HUES64 (cell line): ENCODE data around the gene CHRNE.
A peak's percentile ranks its signal among the peaks of the same experiment; 100 is the strongest.
"Not testable (repeated sequence)": the region's sequence is repeated elsewhere in the genome, so short reads cannot be mapped to it uniquely, and the experiment has no call there.

ENCODE experiments used
- H3K27ac ChIP-seq: 2 replicates; pipeline ENCODE4 v1.7.0; 2013; ENCODE audit warnings: low read depth, low read length, inconsistent platforms
- H3K27me3 ChIP-seq: 2 replicates; pipeline ENCODE4 v1.6.1; 2013; ENCODE audit warnings: mild to moderate bottlenecking, low read length; ENCODE audit not compliant: insufficient read depth
- H3K36me3 ChIP-seq: 2 replicates; pipeline ENCODE4 v1.6.1; 2013; ENCODE audit warnings: mild to moderate bottlenecking, low read length; ENCODE audit not compliant: insufficient read depth
- H3K4me1 ChIP-seq: 2 replicates; pipeline ENCODE4 v1.6.1; 2013; ENCODE audit warnings: mild to moderate bottlenecking, low read length, moderate library complexity; ENCODE audit not compliant: insufficient read depth
- H3K4me3 ChIP-seq: 2 replicates; pipeline ENCODE4 v1.5.1; 2013; ENCODE audit warnings: mild to moderate bottlenecking, low read length, moderate library complexity
- H3K9ac ChIP-seq: 2 replicates; pipeline ENCODE4 v1.6.1; 2013; ENCODE audit warnings: mild to moderate bottlenecking, low read depth, low read length
- H3K9me3 ChIP-seq: 2 replicates; pipeline ENCODE4 v1.6.1; 2013; ENCODE audit warnings: low read depth, low read length; ENCODE audit not compliant: insufficient read depth
- WGBS: fragments of 150-250, 120-280 bp; methylation state at CpG from one replicate; pipeline ENCODE4 v1.1.7; 2013; ENCODE audit warnings: missing lambda C conversion rate; 5-methylcytosine and 5-hydroxymethylcytosine counted together

The CHRNE gene

DNA sequence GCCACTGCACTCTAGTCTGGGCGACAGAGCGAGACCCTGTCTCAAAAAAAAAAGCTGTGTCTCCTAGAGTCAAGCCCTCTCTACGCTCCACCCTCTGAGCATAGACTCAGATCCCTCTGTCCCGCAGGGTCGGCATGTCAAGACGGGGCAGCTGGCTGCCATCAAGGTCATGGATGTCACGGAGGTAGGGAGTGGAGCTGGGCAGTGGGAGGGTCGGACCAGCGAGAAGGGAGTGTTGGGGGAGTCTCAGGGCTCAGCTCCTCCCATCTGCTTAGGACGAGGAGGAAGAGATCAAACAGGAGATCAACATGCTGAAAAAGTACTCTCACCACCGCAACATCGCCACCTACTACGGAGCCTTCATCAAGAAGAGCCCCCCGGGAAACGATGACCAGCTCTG, 22.0 kb downstream of the CHRNE start:
- no peak overlapping the region for H3K4me3 ChIP-seq
- H3K9ac ChIP-seq = no peak overlapping the region
- H3K4me1 ChIP-seq = 0 out of 2 replicates have a peak, but pooled peaks cover 2% of the 10 kb centered on the region
- H3K27me3 ChIP-seq = no peaks in the 10 kb centered on the region
- H3K36me3 ChIP-seq = peaks cover 31% of the 10 kb centered on the region
- 90% methylated on average over 15 of the region's 15 CpGs for WGBS
- H3K9me3 ChIP-seq = no peaks in the 10 kb centered on the region
- H3K27ac ChIP-seq = no peak overlapping the region

DNA sequence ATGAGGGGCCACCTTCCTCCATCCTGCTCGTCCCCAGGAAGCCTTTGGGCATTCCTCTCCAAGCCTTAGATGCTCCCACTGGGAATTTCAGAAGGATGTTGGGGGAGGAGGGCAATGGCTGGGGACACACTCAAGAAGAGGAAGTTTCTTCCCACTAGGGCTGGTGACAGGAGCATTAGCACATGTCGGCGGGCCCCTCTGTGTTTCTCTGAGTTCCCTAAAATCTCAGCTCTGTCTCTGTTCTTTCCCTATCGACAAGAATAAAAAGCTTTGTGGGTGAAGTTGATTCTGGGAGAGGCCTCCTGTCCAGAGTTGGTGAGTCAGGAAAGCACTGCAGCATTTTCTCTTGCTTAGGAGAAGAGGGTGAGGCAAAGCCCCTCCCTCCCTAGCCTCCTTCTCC, 23.3 kb downstream of the CHRNE start:
- WGBS = 100% methylated on average over 4 of the region's 4 CpGs
- H3K4me3 ChIP-seq = no peak overlapping the region
- H3K27ac ChIP-seq = no peak overlapping the region
- no peaks in the 10 kb centered on the region for H3K27me3 ChIP-seq
- no peaks in the 10 kb centered on the region for H3K9me3 ChIP-seq
- H3K4me1 ChIP-seq = 0 out of 2 replicates have a peak, but pooled peaks cover 2% of the 10 kb centered on the region
- peaks cover 18% of the 10 kb centered on the region for H3K36me3 ChIP-seq
- H3K9ac ChIP-seq = no peak overlapping the region

DNA sequence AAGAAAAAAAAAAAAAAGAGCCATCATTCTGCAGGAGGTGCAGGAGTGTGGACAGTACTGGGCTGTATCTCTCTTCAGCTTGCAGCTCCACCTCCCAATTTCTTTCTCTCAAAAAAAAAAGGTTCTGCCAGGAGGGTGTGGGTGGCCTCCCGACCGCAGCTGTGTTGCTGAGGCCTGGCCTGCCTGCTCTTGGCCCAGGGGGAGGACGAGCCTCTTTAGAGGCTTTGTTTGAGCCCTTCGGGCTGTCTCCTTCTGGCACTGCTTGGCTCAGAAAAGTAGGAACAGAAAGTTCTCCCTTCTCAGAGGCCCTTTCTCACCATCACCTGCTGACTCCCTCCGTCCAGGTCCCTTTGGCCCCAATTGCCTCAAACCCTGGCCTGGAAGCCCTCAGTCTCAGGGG, 25.8 kb downstream of the CHRNE start:
- H3K27ac ChIP-seq = no peak overlapping the region

DNA sequence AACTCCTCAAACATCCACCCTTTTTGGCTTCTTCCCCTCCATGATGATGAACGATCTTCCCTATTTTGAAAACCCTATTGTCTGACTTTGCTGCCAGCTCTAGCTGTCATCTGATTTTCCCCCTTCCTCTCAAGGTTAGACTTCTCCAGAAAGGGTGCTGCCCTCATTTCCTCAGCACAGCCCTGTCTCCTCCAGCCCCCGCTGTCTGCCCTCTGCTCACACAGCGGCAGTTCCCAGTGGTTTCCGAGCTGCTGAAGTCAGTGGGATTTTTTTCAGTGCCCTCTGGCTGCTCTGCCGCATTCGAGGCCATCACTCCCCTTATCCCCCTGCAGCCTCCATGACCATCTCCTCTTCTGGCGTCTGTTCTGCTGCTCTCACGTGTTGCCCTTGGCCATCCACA, 30.1 kb downstream of the CHRNE start:
- 76% methylated on average over 8 of the region's 8 CpGs for WGBS
- Histone ChIP-seq H3K27me3 (no peaks in the 10 kb centered on the region), H3K36me3 (no peaks in the 10 kb centered on the region), H3K27ac (no peak overlapping the region), H3K9ac (no peak overlapping the region), H3K4me1 (peaks cover 6% of the 10 kb centered on the region; the same call in 1 of the 2 replicates), H3K4me3 (no peak overlapping the region), H3K9me3 (no peaks in the 10 kb centered on the region)

More for the DNA sequence above, 25.8 kb downstream of the CHRNE start:
- WGBS = 92% methylated on average over 5 of the region's 5 CpGs
- peaks cover 12% of the 10 kb centered on the region for H3K36me3 ChIP-seq
- no peaks in the 10 kb centered on the region for H3K27me3 ChIP-seq
- H3K4me3 ChIP-seq = no peak overlapping the region
- peaks cover 6% of the 10 kb centered on the region; the same call in 1 of the 2 replicates for H3K4me1 ChIP-seq
- H3K9ac ChIP-seq = no peak overlapping the region
- no peaks in the 10 kb centered on the region for H3K9me3 ChIP-seq

DNA sequence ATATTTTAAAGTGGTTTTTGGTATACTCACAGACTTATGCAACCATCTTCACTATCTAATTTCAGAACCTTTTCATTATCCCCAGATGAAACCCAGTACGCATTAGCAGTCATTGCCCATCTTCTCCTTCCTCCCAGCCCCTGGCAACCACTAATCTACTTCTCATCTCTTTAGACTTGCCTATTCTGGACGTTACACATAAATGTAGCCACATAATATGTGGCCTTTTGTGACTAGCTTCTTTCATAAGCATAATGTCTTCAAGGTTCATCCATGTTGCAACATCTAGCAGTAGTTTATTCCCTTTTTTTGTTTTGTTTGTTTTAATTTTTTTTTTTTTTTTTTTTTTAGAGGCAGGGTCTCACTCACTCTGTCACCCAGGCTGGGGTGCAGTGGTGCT, 32.0 kb downstream of the CHRNE start:
- H3K4me3 ChIP-seq = no peak overlapping the region
- H3K27me3 ChIP-seq = no peaks in the 10 kb centered on the region
- 85% methylated on average over 2 of the region's 2 CpGs for WGBS
- H3K27ac ChIP-seq = no peak overlapping the region
- no peaks in the 10 kb centered on the region for H3K36me3 ChIP-seq
- H3K9me3 ChIP-seq = no peaks in the 10 kb centered on the region
- H3K9ac ChIP-seq = no peak overlapping the region
- peaks cover 6% of the 10 kb centered on the region; the same call in 1 of the 2 replicates for H3K4me1 ChIP-seq

DNA sequence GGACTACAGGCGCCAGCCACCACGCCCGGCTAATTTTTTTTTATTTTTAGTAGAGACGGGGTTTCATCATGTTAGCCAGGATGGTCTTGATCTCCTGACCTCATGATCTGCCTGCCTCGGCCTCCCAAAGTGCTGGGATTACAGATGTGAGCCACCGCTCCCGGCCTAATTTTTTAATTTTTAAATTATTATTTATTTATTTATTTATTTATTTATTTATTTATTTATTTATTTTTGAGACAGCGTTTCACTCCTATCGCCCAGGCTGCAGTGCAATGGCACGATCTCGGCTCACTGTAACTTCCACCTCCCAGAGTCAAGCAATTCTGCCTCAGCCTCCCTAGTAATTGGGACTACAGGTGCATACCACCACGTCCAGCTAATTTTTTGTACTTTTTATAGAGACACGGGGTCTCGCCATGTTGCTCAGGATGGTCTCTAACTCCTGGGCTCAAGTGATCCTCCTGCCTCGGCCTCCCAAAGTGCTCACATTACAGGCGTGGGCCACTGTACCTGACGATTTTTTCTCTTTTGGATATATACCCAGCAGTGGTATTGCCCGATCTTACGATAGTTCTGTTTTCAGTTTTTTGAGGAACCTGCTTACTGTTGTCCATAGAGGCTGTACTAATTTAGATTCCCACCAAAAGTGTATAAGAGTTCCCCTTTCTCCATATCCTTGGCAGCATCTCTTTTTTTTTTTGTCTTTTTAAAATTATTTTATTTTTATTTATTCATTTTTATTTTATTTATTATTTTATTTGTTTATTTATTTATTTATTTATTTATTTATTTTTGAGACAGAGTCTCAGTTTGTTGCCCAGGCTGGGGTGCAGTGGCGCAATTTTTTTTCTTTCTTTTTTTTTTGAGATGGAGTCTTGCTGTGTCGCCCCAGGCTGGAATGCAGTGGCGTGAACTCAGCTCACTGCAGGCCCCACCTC, 33.6 kb downstream of the CHRNE start:
- not testable (repeated sequence) for H3K27me3 ChIP-seq, H3K4me3 ChIP-seq, H3K36me3 ChIP-seq, H3K27ac ChIP-seq, H3K4me1 ChIP-seq, H3K9ac ChIP-seq, H3K9me3 ChIP-seq
- 95% methylated on average over 20 of the region's 22 CpGs for WGBS

DNA sequence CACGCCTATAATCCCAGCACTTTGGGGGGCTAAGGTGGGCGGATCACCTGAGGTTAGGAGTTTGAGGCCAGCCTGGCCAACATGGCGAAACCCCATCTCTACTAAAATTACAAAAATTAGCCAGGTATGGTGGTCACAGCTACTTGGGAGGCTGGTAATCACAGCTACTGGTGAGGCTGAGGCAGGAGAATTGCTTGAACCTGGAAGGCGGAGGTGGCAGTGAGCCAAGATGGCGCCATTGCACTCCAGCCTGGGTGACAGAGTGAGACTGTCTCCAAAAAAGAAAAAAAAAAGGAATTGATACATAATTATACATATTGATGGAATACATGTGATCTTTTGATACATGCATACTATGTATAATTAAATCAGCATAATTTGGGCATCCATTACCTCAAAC, 35.4 kb downstream of the CHRNE start:
- H3K4me1 ChIP-seq, H3K27ac ChIP-seq, H3K27me3 ChIP-seq, H3K9ac ChIP-seq, H3K9me3 ChIP-seq, H3K36me3 ChIP-seq, H3K4me3 ChIP-seq: not testable (repeated sequence)
- 94% methylated on average over 5 of the region's 5 CpGs for WGBS

DNA sequence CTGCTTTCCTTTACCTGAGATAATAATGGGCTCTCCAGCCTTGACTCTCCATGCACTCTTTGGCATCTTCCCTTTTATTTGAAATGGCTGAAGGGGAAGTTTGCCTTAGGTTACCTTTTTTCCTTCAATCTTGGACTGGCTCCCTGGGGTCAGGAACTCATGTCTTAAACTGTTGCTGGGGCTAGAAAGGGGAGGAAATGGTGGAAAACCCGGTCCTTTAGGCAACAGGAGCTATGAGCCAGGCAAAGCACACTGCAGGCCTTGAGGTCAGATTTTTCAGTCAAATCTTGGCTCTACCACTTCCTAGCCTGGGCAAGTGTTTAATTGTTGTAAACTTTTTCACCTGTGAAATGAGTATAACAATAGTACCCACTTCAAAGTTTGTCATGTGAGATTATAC, 39.6 kb downstream of the CHRNE start:
- Histone ChIP-seq H3K27ac (no peak overlapping the region), H3K4me1 (peaks cover 26% of the 10 kb centered on the region), H3K9me3 (no peaks in the 10 kb centered on the region), H3K27me3 (no peaks in the 10 kb centered on the region), H3K36me3 (peaks cover 5% of the 10 kb centered on the region; the same call in 1 of the 2 replicates), H3K9ac (no peak overlapping the region), H3K4me3 (no peak overlapping the region)
- 92% methylated on average over 1 of the region's 1 CpG for WGBS

DNA sequence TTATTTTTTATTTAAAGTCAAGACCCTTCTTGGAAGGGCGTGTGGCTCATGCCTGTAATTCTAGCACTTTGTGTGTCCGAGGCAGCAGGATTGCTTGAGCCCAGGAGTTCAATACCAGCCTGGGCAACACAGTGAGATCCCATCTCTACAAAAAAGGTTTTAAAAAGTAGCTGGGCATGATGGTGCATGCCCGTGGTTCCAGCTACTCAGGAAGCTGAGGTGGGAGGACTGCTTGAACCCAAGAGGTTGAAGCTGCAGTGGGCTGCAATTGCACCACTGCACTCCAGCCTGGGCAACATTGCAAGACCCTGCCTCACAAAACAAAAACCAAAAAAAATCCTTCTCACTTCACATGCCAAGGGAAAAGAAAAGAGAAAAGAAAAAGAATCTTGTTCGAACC, 40.2 kb downstream of the CHRNE start:
- H3K36me3 ChIP-seq = peaks cover 5% of the 10 kb centered on the region; the same call in 1 of the 2 replicates
- no peak overlapping the region for H3K27ac ChIP-seq
- WGBS = 93% methylated on average over 4 of the region's 4 CpGs
- H3K4me1 ChIP-seq = peaks cover 32% of the 10 kb centered on the region
- H3K27me3 ChIP-seq = no peaks in the 10 kb centered on the region
- H3K4me3 ChIP-seq = no peak overlapping the region
- no peaks in the 10 kb centered on the region for H3K9me3 ChIP-seq
- no peak overlapping the region for H3K9ac ChIP-seq

DNA sequence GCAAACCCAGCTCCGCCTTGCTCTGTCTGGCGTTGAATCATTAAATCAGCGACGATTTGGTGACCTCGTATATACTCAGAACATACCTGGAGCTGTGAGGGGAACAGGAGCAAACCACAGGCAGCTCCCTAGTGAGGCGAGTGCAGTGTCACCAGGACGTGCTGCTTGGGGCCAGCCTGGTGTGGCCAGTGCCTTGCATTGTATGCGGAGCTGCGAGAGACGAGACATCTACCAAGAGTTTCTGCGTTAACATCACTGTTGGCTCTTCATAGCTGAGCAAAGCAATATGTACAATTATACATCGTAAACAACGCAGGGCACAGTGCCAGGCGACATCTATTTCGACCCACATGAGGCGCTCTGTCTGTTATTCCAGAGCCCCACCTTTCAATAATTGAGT, 41.8 kb downstream of the CHRNE start:
- WGBS = 94% methylated on average over 16 of the region's 16 CpGs
- H3K27me3 ChIP-seq = no peaks in the 10 kb centered on the region
- H3K36me3 ChIP-seq = peaks cover 5% of the 10 kb centered on the region; the same call in 1 of the 2 replicates
- peaks cover 43% of the 10 kb centered on the region for H3K4me1 ChIP-seq
- H3K4me3 ChIP-seq = no peak overlapping the region
- 0 out of 2 replicates have a peak overlapping the region, but pooled peaks have one; percentile 48 for H3K9ac ChIP-seq
- no peak overlapping the region for H3K27ac ChIP-seq
- H3K9me3 ChIP-seq = no peaks in the 10 kb centered on the region

DNA sequence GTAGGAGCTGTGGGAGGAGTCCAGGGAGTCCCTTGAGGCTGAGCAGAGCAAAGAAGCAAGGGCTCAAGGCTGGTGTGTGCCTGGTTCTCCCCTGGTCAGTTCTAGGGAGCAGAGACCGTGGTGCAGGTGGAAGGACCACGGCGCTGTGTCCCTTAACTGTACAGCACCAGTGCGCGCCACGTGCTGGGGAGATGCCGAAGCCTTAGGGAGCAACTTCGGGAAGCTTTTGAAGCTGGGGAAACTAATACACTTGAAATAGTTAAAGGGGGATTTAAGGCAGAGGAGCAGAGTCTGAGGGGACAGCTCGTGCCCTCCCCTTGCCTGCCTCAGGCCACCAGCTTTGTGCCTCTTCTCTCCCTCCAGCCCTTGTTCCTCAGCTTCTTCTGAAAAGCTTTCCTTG, 42.2 kb downstream of the CHRNE start:
- H3K27ac ChIP-seq = no peak overlapping the region
- no peaks in the 10 kb centered on the region for H3K9me3 ChIP-seq
- H3K36me3 ChIP-seq = peaks cover 5% of the 10 kb centered on the region; the same call in 1 of the 2 replicates
- H3K4me3 ChIP-seq = no peak overlapping the region
- H3K4me1 ChIP-seq = peaks cover 46% of the 10 kb centered on the region
- peak overlapping the region; percentile 48; the same call in 1 of the 2 replicates for H3K9ac ChIP-seq
- H3K27me3 ChIP-seq = no peaks in the 10 kb centered on the region
- 95% methylated on average over 9 of the region's 9 CpGs for WGBS
